Right lobe of liver (tissue), 4 donors: ENCODE results near the gene CNTRL.

Experiments
- POLR2A ChIP-seq: fragments of 450-650 bp; IDR thresholded peaks from one replicate; pipeline ENCODE4 v1.6.1; 2017; ENCODE audit warnings: antibody characterized with exemption, mild to moderate bottlenecking
- TF ChIP-seq, protein P1 (sequence below), 4 donors: fragments of 200-600 bp in 3 of 4; fragments of 450-650 bp in 1 of 4; IDR thresholded peaks; one replicate each; pipeline versions ENCODE4 v1.5.1 to v1.8.0; 2016 to 2022; ENCODE audit warnings: antibody characterized with exemption in 4 of 4, mild to moderate bottlenecking in 2 of 4
- donor health status: DM: no; HTN: no; CAD: no.
- donor health status: DM: no; HTN: no; CAD: no.
- donor health status: DM: no; HTN: yes; CAD: no.

DNA sequence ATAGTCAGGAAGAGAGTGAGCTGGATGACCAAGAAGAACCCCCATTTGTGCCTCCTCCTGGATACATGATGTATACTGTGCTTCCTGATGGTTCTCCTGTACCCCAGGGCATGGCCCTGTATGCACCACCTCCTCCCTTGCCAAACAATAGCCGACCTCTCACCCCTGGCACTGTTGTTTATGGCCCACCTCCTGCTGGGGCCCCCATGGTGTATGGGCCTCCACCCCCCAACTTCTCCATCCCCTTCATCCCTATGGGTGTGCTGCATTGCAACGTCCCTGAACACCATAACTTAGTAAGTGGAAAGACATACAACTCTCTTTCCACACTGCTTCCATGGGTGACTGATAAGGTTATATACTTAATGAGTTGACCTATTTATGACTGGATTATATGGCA is 75.4 kb downstream of the CNTRL start:
- TF ChIP-seq, protein P1, sequence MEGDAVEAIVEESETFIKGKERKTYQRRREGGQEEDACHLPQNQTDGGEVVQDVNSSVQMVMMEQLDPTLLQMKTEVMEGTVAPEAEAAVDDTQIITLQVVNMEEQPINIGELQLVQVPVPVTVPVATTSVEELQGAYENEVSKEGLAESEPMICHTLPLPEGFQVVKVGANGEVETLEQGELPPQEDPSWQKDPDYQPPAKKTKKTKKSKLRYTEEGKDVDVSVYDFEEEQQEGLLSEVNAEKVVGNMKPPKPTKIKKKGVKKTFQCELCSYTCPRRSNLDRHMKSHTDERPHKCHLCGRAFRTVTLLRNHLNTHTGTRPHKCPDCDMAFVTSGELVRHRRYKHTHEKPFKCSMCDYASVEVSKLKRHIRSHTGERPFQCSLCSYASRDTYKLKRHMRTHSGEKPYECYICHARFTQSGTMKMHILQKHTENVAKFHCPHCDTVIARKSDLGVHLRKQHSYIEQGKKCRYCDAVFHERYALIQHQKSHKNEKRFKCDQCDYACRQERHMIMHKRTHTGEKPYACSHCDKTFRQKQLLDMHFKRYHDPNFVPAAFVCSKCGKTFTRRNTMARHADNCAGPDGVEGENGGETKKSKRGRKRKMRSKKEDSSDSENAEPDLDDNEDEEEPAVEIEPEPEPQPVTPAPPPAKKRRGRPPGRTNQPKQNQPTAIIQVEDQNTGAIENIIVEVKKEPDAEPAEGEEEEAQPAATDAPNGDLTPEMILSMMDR (IDR thresholded peaks at IDR 0.05), result no peak
- TF ChIP-seq POLR2A, result no peak
